Measurements from ENCODE around the gene SNX15. TPM values are rescaled to one million over a fixed set of nuclear protein-coding genes. Genes with fewer than 3 reads are reported as not detected.

Gene SNX15
- total and polyA plus RNA-seq, 2 experiments from 2014 or later, result 12.9 to 27.3 TPM

GRCh38 chr11:65083834-65084597, 56.8 kb downstream of the SNX15 start, which contains the start of the genes CDCA5 and ZFPL1:
TSS of gene CDCA5 (minus strand) at chr11:65084040. CDS start at chr11:65083978, 62 bp downstream.
TSS of gene ZFPL1 (plus strand) at chr11:65084222. CDS start at chr11:65084699, 477 bp downstream.
- DNase-seq (ENCODE audit: low spot score), result peak; percentile 98
- H4K20me1 ChIP-seq (ENCODE audit: insufficient read depth, poor library complexity, severe bottlenecking), result no peaks in the 10 kb centered on the region
- H3K4me2 ChIP-seq, result peak within 1 kb of the TSS; percentile 95
- no peaks in the 10 kb centered on the region for H3K9me3 ChIP-seq (ENCODE audit: low read depth)
- peaks cover 32% of the 10 kb centered on the region for H3K79me2 ChIP-seq
- H2AFZ ChIP-seq, result peak within 1 kb of the TSS; percentile 88
- no peaks in the 10 kb centered on the region for H3K9me2 ChIP-seq (replicated peaks; ENCODE audit: insufficient read depth)
- peaks cover 9% of the 10 kb centered on the region for H3K4me1 ChIP-seq (ENCODE audit: insufficient read depth)
- peak within 1 kb of the TSS; percentile 54 for H3K4me3 ChIP-seq
- no peak for TF ChIP-seq CTCF (IDR thresholded peaks at IDR 0.05; ENCODE audit: poor library complexity)
- no peak for TF ChIP-seq EZH2 (IDR thresholded peaks at IDR 0.05; ENCODE audit: borderline replicate concordance)
- TF ChIP-seq EZH2phosphoT487 (IDR thresholded peaks at IDR 0.05; ENCODE audit: low read depth, severe bottlenecking, unreplicated experiment), result no peak
- H3K27ac ChIP-seq, result peak within 1 kb of the TSS; percentile 97
- H3K27me3 ChIP-seq, result no peaks in the 10 kb centered on the region
- 1% methylated on average over 79 of the region's 79 CpGs for WGBS (ENCODE audit: low lambda C conversion rate, missing lambda C conversion rate)
- H3K36me3 ChIP-seq (replicated peaks; ENCODE audit: insufficient read depth, low read depth), result no peaks in the 10 kb centered on the region

- Histone ChIP-seq H3K9me3 (ENCODE audit: low read depth) (no peaks in the 10 kb centered on the region), H3K4me3 (peak overlapping the region; percentile 46), H3K4me1 (ENCODE audit: insufficient read depth) (peaks cover 9% of the 10 kb centered on the region), H3K4me2 (peak overlapping the region; percentile 95), H3K9me2 (replicated peaks; ENCODE audit: insufficient read depth) (no peaks in the 10 kb centered on the region), H3K27me3 (no peaks in the 10 kb centered on the region), H2AFZ (peak overlapping the region; percentile 37), H4K20me1 (ENCODE audit: insufficient read depth, poor library complexity, severe bottlenecking) (no peaks in the 10 kb centered on the region), H3K27ac (peak overlapping the region; percentile 97), H3K36me3 (replicated peaks; ENCODE audit: insufficient read depth, low read depth) (no peaks in the 10 kb centered on the region), H3K79me2 (peaks cover 32% of the 10 kb centered on the region)
- TF ChIP-seq CTCF (IDR thresholded peaks at IDR 0.05; ENCODE audit: poor library complexity), result no peak
- no peak for TF ChIP-seq EZH2phosphoT487 (IDR thresholded peaks at IDR 0.05; ENCODE audit: low read depth, severe bottlenecking, unreplicated experiment)
- TF ChIP-seq EZH2 (IDR thresholded peaks at IDR 0.05; ENCODE audit: borderline replicate concordance), result no peak
- no peak for DNase-seq (ENCODE audit: low spot score)
- WGBS (ENCODE audit: low lambda C conversion rate, missing lambda C conversion rate), result 52% methylated on average over 23 of the region's 23 CpGs
These were observed 57.5 kb downstream of the SNX15 start for GRCh38 chr11:65084598-65085375.

- H3K36me3 ChIP-seq (replicated peaks; ENCODE audit: insufficient read depth, low read depth), result no peaks in the 10 kb centered on the region
- H3K9me2 ChIP-seq (replicated peaks; ENCODE audit: insufficient read depth), result no peaks in the 10 kb centered on the region
- H3K27me3 ChIP-seq, result no peaks in the 10 kb centered on the region
- 97% methylated on average over 4 of the region's 4 CpGs for WGBS (ENCODE audit: low lambda C conversion rate, missing lambda C conversion rate)
- no peak for DNase-seq (ENCODE audit: low spot score)
- H3K27ac ChIP-seq, result no peak overlapping the region
- peaks cover 32% of the 10 kb centered on the region for H3K79me2 ChIP-seq
- peaks cover 9% of the 10 kb centered on the region for H3K4me1 ChIP-seq (ENCODE audit: insufficient read depth)
- H3K4me3 ChIP-seq, result no peak overlapping the region
- no peak for TF ChIP-seq CTCF (IDR thresholded peaks at IDR 0.05; ENCODE audit: poor library complexity)
- TF ChIP-seq EZH2phosphoT487 (IDR thresholded peaks at IDR 0.05; ENCODE audit: low read depth, severe bottlenecking, unreplicated experiment), result no peak
- no peak for TF ChIP-seq EZH2 (IDR thresholded peaks at IDR 0.05; ENCODE audit: borderline replicate concordance)
- H3K9me3 ChIP-seq (ENCODE audit: low read depth), result no peaks in the 10 kb centered on the region
- no peaks in the 10 kb centered on the region for H4K20me1 ChIP-seq (ENCODE audit: insufficient read depth, poor library complexity, severe bottlenecking)
- H2AFZ ChIP-seq, result no peak overlapping the region
- peak overlapping the region; percentile 95 for H3K4me2 ChIP-seq
These were observed 58.2 kb downstream of the SNX15 start for GRCh38 chr11:65085446-65085845.

Data from hepatocyte (in vitro differentiated cells).